Tibial nerve (tissue), 3 donors: ENCODE results near the gene MEIOC.

Source experiments
- POLR2A ChIP-seq, 2 donors: fragments of 450-650 bp; IDR thresholded peaks; one replicate each; pipeline ENCODE4 v1.6.1; 2017; ENCODE audit warnings: antibody characterized with exemption in 2 of 2, mild to moderate bottlenecking in 2 of 2, moderate library complexity in 2 of 2
- TF ChIP-seq, protein P1 (sequence below), 5 experiments: fragments of 200-600 bp in 3 of 5; fragments of 450-650 bp in 2 of 5; sonication (generic) in 3 of 5; IDR thresholded peaks; one replicate each; pipeline ENCODE4 v1.5.1; 2016 to 2019; ENCODE audit warnings: antibody characterized with exemption in 5 of 5, mild to moderate bottlenecking in 3 of 5, moderate library complexity in 2 of 5

DNA sequence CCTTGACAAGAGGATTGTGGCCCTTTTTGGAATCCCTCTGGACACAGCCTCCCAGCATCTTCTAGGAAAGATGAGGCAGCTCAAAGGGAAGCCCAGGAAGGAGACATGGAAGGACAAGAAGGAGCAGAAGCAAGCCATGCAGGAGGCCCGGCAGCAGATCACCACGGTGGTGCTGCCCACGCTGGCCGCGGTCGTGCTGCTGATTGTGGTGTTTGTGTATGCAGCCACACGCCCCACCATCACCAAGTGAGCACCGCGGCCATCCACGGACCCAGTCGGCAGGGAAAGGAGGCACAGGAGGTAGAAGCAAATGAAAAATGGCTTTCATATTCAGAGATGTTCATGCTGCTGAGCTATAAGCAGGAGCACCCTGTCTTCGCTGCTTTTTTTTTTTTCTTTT is 10.9 kb upstream of the MEIOC start:
- TF ChIP-seq, protein P1, sequence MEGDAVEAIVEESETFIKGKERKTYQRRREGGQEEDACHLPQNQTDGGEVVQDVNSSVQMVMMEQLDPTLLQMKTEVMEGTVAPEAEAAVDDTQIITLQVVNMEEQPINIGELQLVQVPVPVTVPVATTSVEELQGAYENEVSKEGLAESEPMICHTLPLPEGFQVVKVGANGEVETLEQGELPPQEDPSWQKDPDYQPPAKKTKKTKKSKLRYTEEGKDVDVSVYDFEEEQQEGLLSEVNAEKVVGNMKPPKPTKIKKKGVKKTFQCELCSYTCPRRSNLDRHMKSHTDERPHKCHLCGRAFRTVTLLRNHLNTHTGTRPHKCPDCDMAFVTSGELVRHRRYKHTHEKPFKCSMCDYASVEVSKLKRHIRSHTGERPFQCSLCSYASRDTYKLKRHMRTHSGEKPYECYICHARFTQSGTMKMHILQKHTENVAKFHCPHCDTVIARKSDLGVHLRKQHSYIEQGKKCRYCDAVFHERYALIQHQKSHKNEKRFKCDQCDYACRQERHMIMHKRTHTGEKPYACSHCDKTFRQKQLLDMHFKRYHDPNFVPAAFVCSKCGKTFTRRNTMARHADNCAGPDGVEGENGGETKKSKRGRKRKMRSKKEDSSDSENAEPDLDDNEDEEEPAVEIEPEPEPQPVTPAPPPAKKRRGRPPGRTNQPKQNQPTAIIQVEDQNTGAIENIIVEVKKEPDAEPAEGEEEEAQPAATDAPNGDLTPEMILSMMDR (IDR thresholded peaks at IDR 0.05), result no peak
- TF ChIP-seq POLR2A (IDR thresholded peaks at IDR 0.05), result no peak
